GM12878 (cell line): ENCODE data around the gene GOLPH3. TPM values are rescaled to one million over a fixed set of nuclear protein-coding genes. Genes with fewer than 3 reads are reported as not detected.

Source experiments
- ATAC-seq: fragments of 200-7000 bp; cut with Tn5 transposase; 3 replicates; pipeline ENCODE4 v1.9.1; 2020; ENCODE audit warnings: mild to moderate bottlenecking, moderate library complexity
- BruUV-seq: library from RNA; stranded (reverse); fragments of 400-500 nt; replicated peaks from 2 replicates; lab custom pipeline; 2021; lab: Mats Ljungman, UMichigan
- CTCF ChIA-PET: fragments of 300-600 bp; sonication (Branson Sonifier 250); formaldehyde crosslinking; extraction: SDS; loops from one replicate; lab custom pipeline; 2021; ENCODE audit warnings: inconsistent platforms; lab: Yijun Ruan, JAX
- POLR2A ChIA-PET: fragments of 350-600 bp; formaldehyde crosslinking; extraction: SDS; loops from one replicate; lab custom pipeline; 2021; ENCODE audit warnings: inconsistent platforms; lab: Charles Lee
- RAD21 ChIA-PET: fragments of 300-600 bp; sonication (Branson Sonifier 250); formaldehyde crosslinking; loops from one replicate; lab custom pipeline; 2023; ENCODE audit warnings: antibody characterized with exemption; ENCODE audit not compliant: unreplicated experiment; lab: Charles Lee
- SMC1A ChIA-PET: fragments of 300-600 bp; sonication (Branson Sonifier 250); formaldehyde crosslinking; loops from one replicate; lab custom pipeline; 2023; ENCODE audit not compliant: unreplicated experiment, uncharacterized antibody; lab: Charles Lee
- DNase-seq: peaks from one replicate; pipeline ENCODE4 v3.0.0-alpha.2; 2011; ENCODE audit warnings: low read depth, low spot score
- FAIRE-seq: peaks from 3 replicates; lab custom pipeline; 2011; peaks lifted over from hg19 to GRCh38; lab: Jason Lieb, UNC
- H2AFZ ChIP-seq: 2 replicates; pipeline ENCODE4 v1.6.0; 2011; ENCODE audit warnings: low read depth, low read length, control low read depth; ENCODE audit not compliant: control insufficient read depth
- H3K27ac ChIP-seq: 2 replicates; pipeline ENCODE4 v1.5.1; 2011; ENCODE audit warnings: control low read depth; ENCODE audit not compliant: control insufficient read depth, insufficient read depth
- H3K27me3 ChIP-seq, 2 experiments: replicated peaks in 1 of 2; 2 replicates each; pipeline versions ENCODE4 v1.6.0 to v1.6.1; 2011; ENCODE audit warnings: low read length in 1 of 2; ENCODE audit not compliant: control insufficient read depth in 2 of 2, insufficient read depth in 2 of 2
- H3K36me3 ChIP-seq, 2 experiments: 2 replicates each; pipeline ENCODE4 v1.5.1; 2011; ENCODE audit warnings: low read length in 1 of 2; ENCODE audit not compliant: control insufficient read depth in 2 of 2, insufficient read depth in 2 of 2
- H3K4me1 ChIP-seq: 2 replicates; pipeline ENCODE4 v1.6.1; 2011; ENCODE audit warnings: mild to moderate bottlenecking, low read length, moderate library complexity, mixed read lengths; ENCODE audit not compliant: control insufficient read depth, insufficient read depth
- H3K4me2 ChIP-seq: 2 replicates; pipeline ENCODE4 v1.6.0; 2011; ENCODE audit warnings: control low read depth; ENCODE audit not compliant: control insufficient read depth, insufficient read depth
- H3K4me3 ChIP-seq: fragments of 200-600 bp; sonication (generic); 2 replicates; pipeline ENCODE4 v1.5.1; 2016
- H3K79me2 ChIP-seq: 2 replicates; pipeline ENCODE4 v1.6.0; 2011; ENCODE audit warnings: low read length; ENCODE audit not compliant: control insufficient read depth, insufficient read depth
- H3K9ac ChIP-seq: 2 replicates; pipeline ENCODE4 v1.8.0; 2011; ENCODE audit warnings: low read length, control low read depth, mixed read lengths; ENCODE audit not compliant: control insufficient read depth, insufficient read depth
- H3K9me3 ChIP-seq: replicated peaks from 3 replicates; pipeline ENCODE4 v1.5.1; 2011; ENCODE audit warnings: mild to moderate bottlenecking, low read length; ENCODE audit not compliant: control insufficient read depth, insufficient read depth
- H4K20me1 ChIP-seq: 2 replicates; pipeline ENCODE4 v1.6.0; 2011; ENCODE audit not compliant: control insufficient read depth, insufficient read depth
- BHLHE40 ChIP-seq, 2 experiments: fragments of 450-650 bp in 1 of 2; IDR thresholded peaks; 2 replicates each; pipeline ENCODE4 v1.6.1; 2011 to 2017; ENCODE audit warnings: low read depth in 2 of 2, borderline replicate concordance in 1 of 2, improper control_type of control experiment in 1 of 2, low read length in 1 of 2, mild to moderate bottlenecking in 1 of 2
- CBX3 ChIP-seq: fragments of 200-600 bp; sonication (generic); IDR thresholded peaks from 2 replicates; pipeline ENCODE4 v1.6.1; 2016; ENCODE audit warnings: low read depth, borderline replicate concordance
- CEBPB ChIP-seq, 2 experiments: fragments of 150-350 bp in 1 of 2; IDR thresholded peaks; 2 replicates each; pipeline ENCODE4 v1.6.1; 2012 to 2014; ENCODE audit warnings: low read depth in 2 of 2, low read length in 2 of 2, borderline replicate concordance in 1 of 2, inconsistent platforms in 1 of 2
- CHD2 ChIP-seq: IDR thresholded peaks from 2 replicates; pipeline ENCODE4 v1.6.1; 2011; ENCODE audit warnings: low read depth, low read length, improper control_type of control experiment, borderline replicate concordance
- E2F4 ChIP-seq: IDR thresholded peaks from 2 replicates; pipeline ENCODE4 v1.6.1; 2012; ENCODE audit warnings: low read depth, low read length, improper control_type of control experiment
- HDAC6 ChIP-seq: fragments of 200-600 bp; sonication (generic); IDR thresholded peaks from one replicate; pipeline ENCODE4 v1.8.0; 2017; ENCODE audit warnings: antibody characterized with exemption; ENCODE audit not compliant: unreplicated experiment
- IKZF1 ChIP-seq: fragments of 450-650 bp; conservative IDR thresholded peaks from 2 replicates; pipeline ENCODE4 v1.6.1; 2017; ENCODE audit warnings: antibody characterized with exemption, mild to moderate bottlenecking
- KDM1A ChIP-seq: fragments of 200-600 bp; sonication (generic); IDR thresholded peaks from 2 replicates; pipeline ENCODE4 v1.6.1; 2016; ENCODE audit warnings: borderline replicate concordance
- KLF5 ChIP-seq: fragments of 450-650 bp; IDR thresholded peaks from 2 replicates; pipeline ENCODE4 v1.6.1; 2014; ENCODE audit warnings: mild to moderate bottlenecking; ENCODE audit not compliant: partially characterized antibody
- LARP7 ChIP-seq: fragments of 450-650 bp; IDR thresholded peaks from 2 replicates; pipeline ENCODE4 v1.6.1; 2017; ENCODE audit warnings: mild to moderate bottlenecking
- NFXL1 ChIP-seq: fragments of 450-650 bp; IDR thresholded peaks from 2 replicates; pipeline ENCODE4 v1.6.1; 2017; ENCODE audit warnings: antibody characterized with exemption, mild to moderate bottlenecking, borderline replicate concordance
- SREBF1 ChIP-seq: IDR thresholded peaks from 2 replicates; pipeline ENCODE4 v1.6.1; 2012; ENCODE audit warnings: mild to moderate bottlenecking, low read length
- ZNF384 ChIP-seq: IDR thresholded peaks from 2 replicates; pipeline ENCODE4 v1.6.1; 2012; ENCODE audit warnings: low read depth, mild to moderate bottlenecking, low read length, improper control_type of control experiment, borderline replicate concordance
- WGBS: methylation state at CpG from one replicate; pipeline ENCODE4 v1.1.6; 2016; ENCODE audit warnings: low lambda C conversion rate; ENCODE audit not compliant: insufficient replicate concordance, insufficient coverage; ENCODE audit errors: missing lambda C conversion rate; 5-methylcytosine and 5-hydroxymethylcytosine counted together
- in situ Hi-C: fragments of 300-500 bp; cut with MboI; formaldehyde crosslinking; loops from 9 replicates; pipeline ENCODE4 v1.14.3; 2018; ENCODE audit warnings: mixed read lengths
- intact Hi-C: fragments of 100-400 bp; cut with micrococcal nuclease; formaldehyde crosslinking; loops from one replicate; pipeline ENCODE4 v1.14.2; 2022; ENCODE audit not compliant: unreplicated experiment
- polyA plus RNA-seq, 11 experiments: library from polyadenylated mRNA; depleted of rRNA in 4 of 11; unstranded in 6 of 11; stranded (reverse) in 5 of 11; fragments of >200 nt; fragmentation: Nextera tagmentation in 4 of 11; fragmentation: Illumina TruSeq in 1 of 11; extraction: Ambion mirVana in 4 of 11; extraction: Trizol in 1 of 11; gene quantifications; 1 replicate in 1 of 11; 2 replicates in 10 of 11; pipeline versions ENCODE4 v1.2.1 to v1.2.3, GENCODE V29; 2011 to 2016; ENCODE audit warnings: inconsistent platforms in 2 of 11, missing spikeins in 2 of 11, low read depth in 1 of 11
- total RNA-seq, 4 experiments: library from RNA; depleted of rRNA in 3 of 4; stranded (reverse); fragments of >200 nt in 3 of 4; fragmentation: Illumina TruSeq in 1 of 4; extraction: Trizol in 1 of 4; gene quantifications; 2 replicates each; pipeline versions ENCODE4 v1.2.1 to v1.2.3, GENCODE V29; 2013 to 2021
- TF ChIP-seq, protein P1 (sequence below): fragments of 450-650 bp; IDR thresholded peaks from 2 replicates; pipeline ENCODE4 v1.6.1; 2018; ENCODE audit warnings: borderline replicate concordance, mild to moderate bottlenecking; ENCODE audit not compliant: partially characterized antibody
- TF ChIP-seq, protein P2 (sequence below): fragments of 450-650 bp; IDR thresholded peaks from 2 replicates; pipeline ENCODE4 v1.6.1; 2017; ENCODE audit warnings: borderline replicate concordance
- TF ChIP-seq, protein P3 (sequence below): fragments of 450-650 bp; IDR thresholded peaks from 2 replicates; pipeline ENCODE4 v1.6.1; 2017; ENCODE audit warnings: antibody characterized with exemption, mild to moderate bottlenecking, moderate library complexity

Gene GOLPH3
- total and polyA plus RNA-seq, 10 of the 15 experiments (the other 5 are each of a cell fraction or from before 2014, with no cell fraction given), result 14.0 to 79.7 (median 43.2) TPM

DNA sequence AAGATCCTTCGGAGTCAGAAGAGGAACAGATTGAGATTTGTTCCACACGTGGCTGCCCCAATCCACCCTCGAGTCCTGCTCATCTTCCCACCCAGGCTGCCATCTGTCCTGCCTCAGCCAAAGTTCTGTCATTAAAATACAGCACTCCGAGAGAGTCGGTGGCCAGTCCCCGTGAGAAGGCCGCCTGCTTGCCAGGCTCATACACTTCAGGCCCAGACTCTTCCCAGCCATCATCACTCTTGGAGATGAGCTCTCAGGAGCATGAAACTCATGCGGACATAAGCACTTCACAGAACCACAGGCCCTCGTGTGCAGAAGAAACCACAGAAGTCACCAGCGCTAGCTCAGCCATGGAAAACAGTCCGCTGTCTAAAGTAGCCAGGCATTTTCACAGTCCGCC, 85.9 kb downstream of the GOLPH3 start:
- no TSS peak for BruUV-seq
- Histone ChIP-seq H4K20me1 (no peaks in the 10 kb centered on the region), H3K4me2 (no peak overlapping the region), H3K9ac (no peak overlapping the region), H3K9me3 (no peaks in the 10 kb centered on the region), H3K36me3 (no peaks in the 10 kb centered on the region), H2AFZ (no peak overlapping the region), H3K4me3 (no peak overlapping the region), H3K27ac (no peak overlapping the region), H3K79me2 (no peaks in the 10 kb centered on the region), H3K27me3 (no peaks in the 10 kb centered on the region), H3K4me1 (no peaks in the 10 kb centered on the region)
- DNase-seq (no peak), FAIRE-seq (no peak), ATAC-seq (no peak)
- ChIA-PET RAD21 (no interaction called here), POLR2A (no interaction called here), CTCF (no interaction called here), SMC1A (no interaction called here)
- WGBS, result 79% methylated on average over 12 of the region's 12 CpGs
- in situ Hi-C loops, result no loop called here
- intact Hi-C loops, result no loop called here
- TF ChIP-seq HDAC6 (no peak), BHLHE40 (IDR thresholded peaks at IDR 0.05; ENCODE audit: borderline replicate concordance in 1 of 2, low read depth in 2 of 2, low read length in 1 of 2) (no peak), ZNF384 (no peak), SREBF1 (no peak), KLF5 (no peak), CEBPB (IDR thresholded peaks at IDR 0.05; ENCODE audit: borderline replicate concordance in 1 of 2, low read depth in 2 of 2, low read length in 2 of 2) (no peak), CBX3 (no peak), CHD2 (no peak), IKZF1 (no peak), E2F4 (no peak), NFXL1 (no peak), KDM1A (no peak), LARP7 (no peak)
- TF ChIP-seq, protein P1, sequence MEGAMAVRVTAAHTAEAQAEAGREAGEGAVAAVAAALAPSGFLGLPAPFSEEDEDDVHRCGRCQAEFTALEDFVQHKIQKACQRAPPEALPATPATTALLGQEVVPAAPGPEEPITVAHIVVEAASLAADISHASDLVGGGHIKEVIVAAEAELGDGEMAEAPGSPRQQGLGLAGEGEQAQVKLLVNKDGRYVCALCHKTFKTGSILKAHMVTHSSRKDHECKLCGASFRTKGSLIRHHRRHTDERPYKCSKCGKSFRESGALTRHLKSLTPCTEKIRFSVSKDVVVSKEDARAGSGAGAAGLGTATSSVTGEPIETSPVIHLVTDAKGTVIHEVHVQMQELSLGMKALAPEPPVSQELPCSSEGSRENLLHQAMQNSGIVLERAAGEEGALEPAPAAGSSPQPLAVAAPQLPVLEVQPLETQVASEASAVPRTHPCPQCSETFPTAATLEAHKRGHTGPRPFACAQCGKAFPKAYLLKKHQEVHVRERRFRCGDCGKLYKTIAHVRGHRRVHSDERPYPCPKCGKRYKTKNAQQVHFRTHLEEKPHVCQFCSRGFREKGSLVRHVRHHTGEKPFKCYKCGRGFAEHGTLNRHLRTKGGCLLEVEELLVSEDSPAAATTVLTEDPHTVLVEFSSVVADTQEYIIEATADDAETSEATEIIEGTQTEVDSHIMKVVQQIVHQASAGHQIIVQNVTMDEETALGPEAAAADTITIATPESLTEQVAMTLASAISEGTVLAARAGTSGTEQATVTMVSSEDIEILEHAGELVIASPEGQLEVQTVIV, result no peak
- TF ChIP-seq, protein P2, sequence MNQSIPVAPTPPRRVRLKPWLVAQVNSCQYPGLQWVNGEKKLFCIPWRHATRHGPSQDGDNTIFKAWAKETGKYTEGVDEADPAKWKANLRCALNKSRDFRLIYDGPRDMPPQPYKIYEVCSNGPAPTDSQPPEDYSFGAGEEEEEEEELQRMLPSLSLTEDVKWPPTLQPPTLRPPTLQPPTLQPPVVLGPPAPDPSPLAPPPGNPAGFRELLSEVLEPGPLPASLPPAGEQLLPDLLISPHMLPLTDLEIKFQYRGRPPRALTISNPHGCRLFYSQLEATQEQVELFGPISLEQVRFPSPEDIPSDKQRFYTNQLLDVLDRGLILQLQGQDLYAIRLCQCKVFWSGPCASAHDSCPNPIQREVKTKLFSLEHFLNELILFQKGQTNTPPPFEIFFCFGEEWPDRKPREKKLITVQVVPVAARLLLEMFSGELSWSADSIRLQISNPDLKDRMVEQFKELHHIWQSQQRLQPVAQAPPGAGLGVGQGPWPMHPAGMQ, result no peak
- TF ChIP-seq, protein P3, sequence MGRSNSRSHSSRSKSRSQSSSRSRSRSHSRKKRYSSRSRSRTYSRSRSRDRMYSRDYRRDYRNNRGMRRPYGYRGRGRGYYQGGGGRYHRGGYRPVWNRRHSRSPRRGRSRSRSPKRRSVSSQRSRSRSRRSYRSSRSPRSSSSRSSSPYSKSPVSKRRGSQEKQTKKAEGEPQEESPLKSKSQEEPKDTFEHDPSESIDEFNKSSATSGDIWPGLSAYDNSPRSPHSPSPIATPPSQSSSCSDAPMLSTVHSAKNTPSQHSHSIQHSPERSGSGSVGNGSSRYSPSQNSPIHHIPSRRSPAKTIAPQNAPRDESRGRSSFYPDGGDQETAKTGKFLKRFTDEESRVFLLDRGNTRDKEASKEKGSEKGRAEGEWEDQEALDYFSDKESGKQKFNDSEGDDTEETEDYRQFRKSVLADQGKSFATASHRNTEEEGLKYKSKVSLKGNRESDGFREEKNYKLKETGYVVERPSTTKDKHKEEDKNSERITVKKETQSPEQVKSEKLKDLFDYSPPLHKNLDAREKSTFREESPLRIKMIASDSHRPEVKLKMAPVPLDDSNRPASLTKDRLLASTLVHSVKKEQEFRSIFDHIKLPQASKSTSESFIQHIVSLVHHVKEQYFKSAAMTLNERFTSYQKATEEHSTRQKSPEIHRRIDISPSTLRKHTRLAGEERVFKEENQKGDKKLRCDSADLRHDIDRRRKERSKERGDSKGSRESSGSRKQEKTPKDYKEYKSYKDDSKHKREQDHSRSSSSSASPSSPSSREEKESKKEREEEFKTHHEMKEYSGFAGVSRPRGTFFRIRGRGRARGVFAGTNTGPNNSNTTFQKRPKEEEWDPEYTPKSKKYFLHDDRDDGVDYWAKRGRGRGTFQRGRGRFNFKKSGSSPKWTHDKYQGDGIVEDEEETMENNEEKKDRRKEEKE, result no peak
